Right lobe of liver (tissue), 4 donors: Measurements from ENCODE around the gene SHC4.

ENCODE experiments used
- POLR2A ChIP-seq: fragments of 450-650 bp; IDR thresholded peaks from one replicate; pipeline ENCODE4 v1.6.1; 2017; ENCODE audit warnings: antibody characterized with exemption, mild to moderate bottlenecking
- TF ChIP-seq, protein P1 (sequence below), 4 donors: fragments of 200-600 bp in 3 of 4; fragments of 450-650 bp in 1 of 4; IDR thresholded peaks; one replicate each; pipeline versions ENCODE4 v1.5.1 to v1.8.0; 2016 to 2022; ENCODE audit warnings: antibody characterized with exemption in 4 of 4, mild to moderate bottlenecking in 2 of 4
- donor health status: DM: no; HTN: no; CAD: no.
- donor health status: DM: no; HTN: no; CAD: no.
- donor health status: DM: no; HTN: yes; CAD: no.

DNA sequence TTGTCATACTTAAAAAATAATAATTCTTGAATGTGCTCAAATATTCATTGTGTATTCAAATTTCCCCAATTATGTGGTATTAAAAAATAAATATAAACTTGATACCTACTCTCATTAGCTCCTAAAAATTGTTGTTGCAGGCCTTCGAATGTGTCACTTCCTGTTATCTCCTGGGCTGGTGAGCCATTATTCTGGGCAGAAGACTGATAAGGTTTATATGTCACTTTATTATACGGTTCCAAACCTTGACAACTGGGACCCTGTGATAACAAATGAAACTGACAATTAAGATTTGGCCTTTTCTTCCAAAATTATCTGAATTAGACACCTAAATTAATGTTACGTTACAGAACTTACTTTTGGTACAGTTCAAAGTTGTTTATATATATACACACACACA lies 167.8 kb downstream of the SHC4 start:
- TF ChIP-seq, protein P1, sequence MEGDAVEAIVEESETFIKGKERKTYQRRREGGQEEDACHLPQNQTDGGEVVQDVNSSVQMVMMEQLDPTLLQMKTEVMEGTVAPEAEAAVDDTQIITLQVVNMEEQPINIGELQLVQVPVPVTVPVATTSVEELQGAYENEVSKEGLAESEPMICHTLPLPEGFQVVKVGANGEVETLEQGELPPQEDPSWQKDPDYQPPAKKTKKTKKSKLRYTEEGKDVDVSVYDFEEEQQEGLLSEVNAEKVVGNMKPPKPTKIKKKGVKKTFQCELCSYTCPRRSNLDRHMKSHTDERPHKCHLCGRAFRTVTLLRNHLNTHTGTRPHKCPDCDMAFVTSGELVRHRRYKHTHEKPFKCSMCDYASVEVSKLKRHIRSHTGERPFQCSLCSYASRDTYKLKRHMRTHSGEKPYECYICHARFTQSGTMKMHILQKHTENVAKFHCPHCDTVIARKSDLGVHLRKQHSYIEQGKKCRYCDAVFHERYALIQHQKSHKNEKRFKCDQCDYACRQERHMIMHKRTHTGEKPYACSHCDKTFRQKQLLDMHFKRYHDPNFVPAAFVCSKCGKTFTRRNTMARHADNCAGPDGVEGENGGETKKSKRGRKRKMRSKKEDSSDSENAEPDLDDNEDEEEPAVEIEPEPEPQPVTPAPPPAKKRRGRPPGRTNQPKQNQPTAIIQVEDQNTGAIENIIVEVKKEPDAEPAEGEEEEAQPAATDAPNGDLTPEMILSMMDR (IDR thresholded peaks at IDR 0.05), result no peak
- TF ChIP-seq POLR2A, result no peak
